NCI-H460 (cell line): ENCODE measurements around the gene KCNIP4. TPM values are rescaled to one million over a fixed set of nuclear protein-coding genes. Genes with fewer than 3 reads are reported as not detected.
"Not testable (repeated sequence)": the region's sequence is repeated elsewhere in the genome, so short reads cannot be mapped to it uniquely, and the experiment has no call there.

Experiments used
- DNase-seq: peaks from one replicate; pipeline ENCODE4 v3.0.0-alpha.2; 2016; ENCODE audit warnings: low read depth; ENCODE audit errors: extremely low read depth
- total RNA-seq: library from RNA; depleted of rRNA; stranded (reverse); fragments of >200 nt; shearing (Covaris generic); gene quantifications from 2 replicates; pipeline ENCODE4 v1.2.3, GENCODE V29; 2014

Gene KCNIP4
- total RNA-seq, 1 experiment from 2014 or later: not detected

GRCh38 chr4:21386166-21386780, 562.3 kb downstream of the KCNIP4 start:
- DNase-seq: no peak

GRCh38 chr4:21385706-21386105, 562.9 kb downstream of the KCNIP4 start:
- no peak for DNase-seq

GRCh38 chr4:21384609-21385008, 564.0 kb downstream of the KCNIP4 start:
- DNase-seq: no peak

GRCh38 chr4:21380861-21381260, 567.7 kb downstream of the KCNIP4 start:
- DNase-seq: no peak

- no peak for DNase-seq
Observed at GRCh38 chr4:21377046-21377445, 571.5 kb downstream of the KCNIP4 start.

GRCh38 chr4:21376176-21376575, 572.4 kb downstream of the KCNIP4 start:
- DNase-seq: no peak

- DNase-seq: no peak
Observed at GRCh38 chr4:21374641-21375368, 573.8 kb downstream of the KCNIP4 start.

- no peak for DNase-seq
Observed at GRCh38 chr4:21367567-21367966, 581.0 kb downstream of the KCNIP4 start.

GRCh38 chr4:21366840-21367239, 581.7 kb downstream of the KCNIP4 start:
- no peak for DNase-seq

- no peak for DNase-seq
Observed at GRCh38 chr4:21366312-21366711, 582.3 kb downstream of the KCNIP4 start.

GRCh38 chr4:21363701-21364100, 584.9 kb downstream of the KCNIP4 start:
- no peak for DNase-seq

GRCh38 chr4:21352354-21352753, 596.2 kb downstream of the KCNIP4 start:
- not testable (repeated sequence) for DNase-seq

- no peak for DNase-seq
Observed at GRCh38 chr4:21347142-21347541, 601.4 kb downstream of the KCNIP4 start.

GRCh38 chr4:21327976-21328700, 620.4 kb downstream of the KCNIP4 start:
- no peak for DNase-seq

GRCh38 chr4:21320034-21320433, 628.5 kb downstream of the KCNIP4 start:
- no peak for DNase-seq

GRCh38 chr4:21307709-21308108, 640.9 kb downstream of the KCNIP4 start:
- no peak for DNase-seq

- no peak for DNase-seq
Observed at GRCh38 chr4:21304540-21304887, 644.1 kb downstream of the KCNIP4 start.

GRCh38 chr4:21290562-21290961, 658.0 kb downstream of the KCNIP4 start:
- DNase-seq: no peak

- DNase-seq: no peak
Observed at GRCh38 chr4:21276046-21276445, 672.5 kb downstream of the KCNIP4 start.

- no peak for DNase-seq
Observed at GRCh38 chr4:21271439-21272052, 677.0 kb downstream of the KCNIP4 start.

- DNase-seq: no peak
Observed at GRCh38 chr4:21248331-21248730, 700.2 kb downstream of the KCNIP4 start.
